ENCODE measurements around the gene HOOK1.
"Not testable (repeated sequence)": the region's sequence is repeated elsewhere in the genome, so short reads cannot be mapped to it uniquely, and the experiment has no call there.

HOOK1 gene

DNA sequence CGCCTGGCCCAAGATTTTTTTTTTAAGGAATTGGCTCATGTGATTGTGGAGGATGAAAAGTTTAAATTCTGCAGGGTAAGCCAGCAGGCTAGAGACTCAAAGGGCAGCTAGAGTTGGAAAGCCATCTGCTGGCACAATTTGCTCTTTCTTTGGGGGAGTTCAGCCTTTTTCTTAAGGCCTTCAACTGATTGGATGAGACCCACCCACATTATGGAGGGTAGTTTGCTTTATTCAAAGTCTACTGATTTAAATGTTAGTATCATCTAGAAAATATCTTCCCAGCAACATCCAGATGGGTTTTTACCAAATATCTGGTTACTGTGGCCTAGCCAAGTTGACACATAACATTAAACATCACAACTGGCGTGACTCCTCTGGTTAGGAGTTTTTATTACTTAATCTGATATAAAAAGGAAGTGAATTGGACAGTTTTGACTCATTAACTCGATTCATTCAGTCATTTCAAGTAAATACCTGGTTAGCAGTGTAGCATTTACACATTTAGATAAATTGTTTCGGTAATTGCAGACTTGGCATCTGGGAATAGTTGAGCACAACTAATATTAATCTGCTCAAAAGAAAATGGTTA, 12.4 kb downstream of the HOOK1 start:
- no peak for DNase-seq

DNA sequence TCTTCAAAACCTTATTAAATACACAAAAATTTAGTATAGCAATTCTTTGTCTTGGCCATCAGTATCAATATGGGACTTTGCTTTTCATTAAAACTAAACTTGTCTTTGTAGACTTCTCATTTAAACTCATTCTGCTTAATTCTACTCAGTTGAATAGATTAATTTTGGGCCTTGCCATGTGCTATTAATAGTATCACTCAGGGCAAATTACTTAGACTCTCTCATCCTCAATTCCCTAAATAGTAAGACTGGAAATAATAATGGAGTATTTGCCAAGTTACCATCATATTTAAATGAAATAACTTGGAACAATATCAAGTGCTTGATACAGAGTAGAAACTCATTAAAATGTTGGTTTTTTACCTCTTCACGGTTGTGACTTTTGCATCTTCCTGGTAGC, 13.4 kb downstream of the HOOK1 start:
- DNase-seq = no peak

DNA sequence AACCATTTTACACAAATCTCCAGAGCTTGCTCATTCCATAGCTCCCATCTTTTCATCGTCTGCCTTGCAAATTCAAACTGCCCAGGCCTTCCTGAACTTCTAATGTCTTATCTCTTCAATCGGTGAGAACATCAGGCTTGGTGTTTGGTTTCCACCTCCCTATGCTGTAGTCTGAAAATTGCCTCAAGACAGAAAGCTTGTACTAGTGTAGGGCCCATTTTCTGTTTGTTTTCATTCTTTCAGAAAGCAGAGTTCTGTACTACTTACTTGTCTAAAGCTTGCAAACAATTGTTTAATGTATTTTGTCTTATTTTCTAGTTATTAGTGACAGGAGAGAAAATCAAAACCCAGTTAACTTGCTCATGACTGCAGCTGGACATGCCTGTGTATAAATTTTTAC, 16.8 kb downstream of the HOOK1 start:
- no peak for DNase-seq

DNA sequence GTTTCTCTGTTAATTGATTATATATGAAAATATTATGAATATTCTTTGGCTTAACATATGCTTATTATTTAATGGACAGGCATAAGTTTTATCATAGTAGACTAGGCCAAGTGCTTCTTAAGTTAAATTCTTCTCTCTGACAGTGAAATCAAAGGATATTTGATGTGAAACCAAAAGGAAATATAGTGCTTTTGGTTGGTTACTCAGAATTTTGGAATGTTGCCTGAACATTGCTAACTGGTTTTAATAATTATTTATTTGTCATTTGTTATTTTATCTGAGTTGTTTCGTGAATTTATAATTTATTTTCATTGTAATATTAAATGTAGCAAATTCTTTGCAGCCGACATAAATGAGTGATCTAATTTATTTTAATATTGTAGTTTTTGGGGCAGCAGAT, 18.3 kb downstream of the HOOK1 start:
- no peak for DNase-seq

DNA sequence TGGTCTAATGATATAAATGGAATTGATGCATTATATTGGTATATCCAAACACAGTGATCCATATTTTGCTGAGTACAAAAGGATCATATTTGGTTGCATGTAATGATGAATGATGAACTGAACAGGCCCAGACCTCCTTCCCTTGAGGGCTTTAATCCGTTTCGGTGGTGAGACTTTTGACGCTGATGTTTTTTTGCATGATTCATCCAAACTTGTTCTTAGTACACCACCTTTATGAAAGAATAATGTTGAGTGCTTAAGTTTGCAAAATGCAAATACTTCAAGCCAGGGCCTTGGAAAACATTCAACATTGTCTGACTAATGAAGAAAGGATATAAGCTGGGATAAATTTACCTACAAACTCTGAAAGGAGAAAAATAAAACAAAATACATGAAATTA, 19.2 kb downstream of the HOOK1 start:
- DNase-seq = no peak

DNA sequence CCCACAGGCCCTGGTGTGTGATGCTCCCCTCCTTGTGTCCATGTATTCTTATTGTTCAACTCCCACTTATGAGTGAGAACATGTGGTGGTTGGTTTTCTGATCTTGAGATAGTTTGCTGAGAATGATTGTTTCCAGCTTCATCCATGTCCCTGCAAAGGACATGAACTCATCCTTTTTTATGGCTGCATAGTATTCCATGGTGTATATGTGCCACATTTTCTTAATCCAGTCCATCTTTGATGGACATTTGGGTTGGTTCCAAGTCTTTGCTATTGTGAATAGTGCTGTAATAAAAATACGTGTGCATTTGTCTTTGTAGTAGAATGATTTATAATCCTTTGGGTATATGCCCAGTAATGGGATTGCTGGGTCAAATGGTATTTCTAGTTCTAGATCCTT, 23.1 kb downstream of the HOOK1 start:
- DNase-seq = not testable (repeated sequence)

DNA sequence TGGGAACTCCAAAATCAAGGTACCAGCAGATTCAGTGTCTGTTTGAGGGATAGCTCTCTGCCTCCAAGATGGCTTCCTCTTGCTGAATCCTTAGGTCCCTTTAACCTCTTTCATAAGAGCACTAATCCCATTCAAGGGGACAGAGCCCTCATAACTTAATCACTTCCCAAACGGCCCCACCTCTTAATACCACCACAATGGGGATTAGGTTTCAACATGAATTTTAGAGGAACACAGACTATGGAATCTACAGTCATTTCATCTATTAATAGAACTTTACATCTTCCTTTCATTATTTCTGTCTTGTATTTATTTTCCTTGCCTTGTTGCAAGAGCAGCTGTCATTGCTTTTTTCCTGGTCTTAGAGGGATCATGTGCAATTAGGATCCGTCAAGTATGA, 30.3 kb downstream of the HOOK1 start:
- DNase-seq = no peak

DNA sequence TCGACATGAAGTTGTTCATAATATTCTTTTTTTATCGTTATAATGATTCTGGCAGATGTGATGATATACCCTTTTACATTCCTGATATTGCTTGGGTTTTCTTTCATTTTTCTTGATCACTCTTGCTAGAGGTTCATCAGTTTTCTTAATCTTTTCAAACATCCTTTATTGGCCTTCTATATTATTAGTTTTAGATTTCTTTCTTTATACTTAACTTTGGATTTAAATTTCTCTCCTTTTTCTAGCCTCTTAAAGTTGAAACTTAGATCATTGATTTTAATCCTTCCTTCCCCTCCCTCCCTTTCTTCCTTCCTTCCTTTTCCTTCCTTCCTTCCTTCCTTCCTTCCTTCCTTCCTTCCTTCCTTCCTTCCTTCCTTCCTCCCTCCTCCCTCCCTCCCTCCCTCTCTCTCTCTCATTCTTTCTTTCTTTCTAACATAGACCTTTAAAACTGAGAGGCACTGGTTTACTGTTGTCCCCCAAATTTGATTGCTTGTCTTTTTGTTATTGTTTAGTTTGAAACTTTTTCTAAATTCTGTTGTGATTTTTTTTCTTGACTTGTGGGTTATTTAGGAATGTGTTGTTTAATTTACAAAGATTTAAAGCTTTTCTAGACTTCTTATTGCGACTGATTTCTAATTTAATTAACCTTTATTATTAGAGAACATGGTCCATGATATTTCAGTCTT, 31.6 kb downstream of the HOOK1 start:
- DNase-seq = no peak

DNA sequence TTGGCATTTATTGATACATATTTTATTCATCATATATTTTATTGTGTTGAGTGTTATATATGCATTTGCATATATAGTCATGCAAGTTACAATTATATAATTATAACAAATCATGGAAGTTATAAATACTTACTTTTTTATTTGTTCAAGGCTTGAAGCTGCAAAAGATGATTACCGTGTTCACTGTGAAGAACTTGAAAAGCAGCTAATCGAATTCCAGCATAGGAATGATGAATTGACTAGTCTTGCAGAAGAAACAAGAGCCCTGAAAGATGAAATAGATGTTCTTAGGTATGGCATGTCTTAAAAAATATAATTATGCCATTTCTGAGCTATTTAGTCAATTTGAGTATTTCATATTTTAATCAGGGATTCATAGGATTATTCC, 32.1 kb downstream of the HOOK1 start:
- no peak for DNase-seq

DNA sequence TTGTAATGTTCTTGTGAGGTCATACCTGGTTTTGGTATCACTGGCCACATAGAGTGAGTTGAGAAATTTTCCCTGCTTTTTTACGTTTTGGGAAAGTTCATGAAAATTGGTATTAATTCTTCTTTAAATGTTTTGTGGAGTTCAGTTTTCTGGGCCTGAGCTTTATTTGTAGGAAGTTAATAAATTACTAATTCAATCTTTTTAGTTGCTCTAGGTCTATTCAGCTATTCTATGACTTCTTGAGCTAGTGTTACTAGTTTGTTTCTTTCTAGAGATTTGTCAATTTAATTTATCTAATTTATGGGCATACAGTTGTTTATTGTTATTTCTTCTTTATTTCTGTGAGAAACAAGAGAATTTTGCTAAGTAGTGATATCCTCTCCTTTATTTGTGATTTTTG, 37.4 kb downstream of the HOOK1 start:
- no peak for DNase-seq

DNA sequence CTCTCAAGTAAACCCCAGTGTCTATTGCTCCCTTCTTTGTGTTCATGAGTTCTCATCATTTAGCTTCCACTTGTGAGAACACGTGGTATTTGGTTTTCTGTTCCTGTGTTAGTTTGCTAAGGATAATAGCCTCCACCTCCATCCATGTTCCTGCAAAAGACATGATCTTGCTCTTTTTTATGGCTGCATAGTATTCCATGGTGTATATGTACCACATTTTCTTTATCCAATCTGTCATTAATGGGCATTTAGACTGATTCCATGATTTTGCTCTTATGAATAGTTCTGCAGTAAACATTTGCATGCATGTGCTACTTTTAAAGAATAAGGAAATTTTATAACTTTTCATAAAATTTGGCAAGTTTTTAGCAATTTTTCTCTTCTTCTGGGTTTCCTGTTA, 40.5 kb downstream of the HOOK1 start:
- not testable (repeated sequence) for DNase-seq

DNA sequence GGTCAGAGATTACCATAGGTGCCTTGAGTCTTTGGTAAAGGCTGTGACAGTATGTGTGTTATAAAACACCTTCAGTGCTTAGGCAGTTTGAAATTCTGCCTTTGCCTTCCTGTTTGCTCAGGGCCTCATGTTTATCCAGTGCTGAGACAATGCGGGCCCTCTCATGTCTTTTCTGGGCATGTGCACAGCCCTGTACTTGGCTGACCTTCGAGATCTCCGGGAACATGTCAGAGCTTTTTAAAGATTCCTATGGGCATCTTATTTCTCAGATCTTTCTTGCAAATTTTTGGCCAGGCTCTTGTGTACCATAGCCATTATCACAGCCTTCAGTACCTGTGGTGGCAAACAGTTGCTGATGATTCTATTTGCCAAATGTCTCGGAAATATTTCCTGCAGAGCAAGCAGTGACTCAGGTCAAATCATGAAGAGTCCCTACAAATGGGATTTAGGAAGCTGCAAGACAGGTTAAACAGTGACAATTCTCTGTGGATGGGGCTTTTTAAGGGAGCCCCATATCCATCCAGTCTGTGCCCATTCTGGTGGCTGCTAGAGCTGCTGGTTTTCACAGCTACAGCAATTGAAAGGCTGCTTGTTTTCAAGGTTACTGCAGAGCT, 42.1 kb downstream of the HOOK1 start:
- DNase-seq = no peak

DNA sequence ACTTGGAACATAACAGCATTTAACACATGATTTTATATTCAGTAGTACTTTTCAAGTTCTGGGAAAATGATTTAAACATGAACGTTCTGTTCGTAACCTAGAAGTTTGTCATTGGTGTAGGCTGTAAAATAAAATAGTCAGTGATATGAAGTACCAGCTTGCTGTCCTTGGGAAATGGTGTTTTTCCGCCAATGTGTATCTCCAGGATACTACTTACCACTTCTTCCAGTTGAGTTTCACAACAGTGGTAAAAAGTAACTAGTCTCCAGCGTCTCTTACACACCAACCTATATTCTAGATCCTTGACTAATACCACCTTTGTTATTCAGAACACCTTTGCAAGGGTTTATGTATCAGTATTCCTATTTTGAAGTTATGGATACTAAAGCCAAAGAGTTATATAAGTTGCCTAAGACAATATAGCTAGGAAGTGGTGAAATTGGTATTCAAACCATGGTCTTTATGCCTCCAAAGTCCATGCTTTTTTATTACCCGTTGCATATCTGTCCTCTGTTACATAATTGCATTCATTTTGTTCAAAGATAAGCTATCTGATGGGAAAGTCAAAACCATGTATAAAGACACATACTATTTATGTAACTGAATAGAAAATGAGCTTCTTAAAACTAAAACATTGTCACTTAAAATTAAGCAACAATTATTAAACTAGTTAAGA, 43.1 kb downstream of the HOOK1 start:
- no peak for DNase-seq

DNA sequence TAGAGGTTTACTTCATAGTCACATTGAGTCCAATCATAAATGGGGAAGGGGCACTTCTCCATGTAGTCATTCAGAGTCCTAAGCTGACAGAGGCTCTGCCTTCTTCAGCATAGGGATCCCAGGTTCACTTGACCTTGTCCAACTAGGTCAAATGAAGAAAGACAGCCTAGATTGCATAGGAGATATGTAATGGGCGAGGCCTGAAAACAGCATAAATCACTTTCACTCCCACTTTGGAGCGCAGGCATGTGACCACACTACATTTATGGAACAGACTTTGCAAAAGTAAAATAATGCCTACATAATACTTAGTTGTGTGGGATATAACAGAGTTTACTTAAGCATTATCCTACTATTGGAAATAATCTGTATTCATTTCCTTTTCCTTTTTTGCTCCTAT, 51.7 kb downstream of the HOOK1 start:
- DNase-seq = no peak

DNA sequence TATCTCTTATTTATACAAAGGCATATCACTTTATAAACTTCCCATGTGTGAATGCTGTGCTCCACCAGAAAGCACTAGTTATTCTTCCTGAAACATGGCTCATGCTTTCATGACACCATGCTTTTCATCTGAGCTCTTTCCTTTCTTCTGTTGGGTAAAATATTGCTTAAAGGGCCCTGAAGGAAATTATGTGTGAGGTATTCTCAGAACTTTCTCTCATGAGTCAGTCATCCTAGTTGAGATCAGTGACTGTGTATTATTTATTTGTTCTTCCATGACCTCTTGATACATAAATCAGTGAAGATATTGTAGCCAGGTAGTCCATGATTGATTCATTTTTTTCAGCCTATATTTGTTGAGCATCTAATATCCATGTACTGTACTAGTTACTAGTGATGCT, 57.0 kb downstream of the HOOK1 start:
- no peak for DNase-seq

DNA sequence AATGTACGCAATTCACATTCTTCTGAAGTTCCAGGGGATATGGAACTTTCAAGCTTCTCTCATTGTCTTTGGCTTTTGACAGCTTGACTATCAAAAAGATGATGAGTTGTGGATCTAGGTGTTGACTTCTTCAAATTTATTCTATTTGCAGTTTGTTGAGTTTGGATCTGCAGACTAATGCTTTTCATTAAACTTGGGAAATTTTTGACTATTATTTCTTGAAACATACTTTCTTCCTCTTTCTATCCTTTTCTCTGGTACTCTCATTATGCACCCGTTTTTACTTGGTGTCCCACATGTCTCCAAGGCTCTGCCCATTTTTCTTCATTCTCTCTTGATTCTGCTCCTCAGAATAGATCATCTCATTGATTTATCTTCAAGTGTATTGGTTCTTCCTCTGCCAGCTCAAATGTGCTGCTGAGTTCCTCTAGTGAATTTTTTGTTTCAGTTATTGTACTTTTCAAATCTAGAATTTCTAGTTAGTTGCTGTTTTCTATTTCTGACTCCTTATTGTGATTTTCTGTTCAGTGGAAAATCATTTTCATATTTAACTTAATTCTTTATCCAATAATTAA, 62.4 kb downstream of the HOOK1 start:
- no peak for DNase-seq

DNA sequence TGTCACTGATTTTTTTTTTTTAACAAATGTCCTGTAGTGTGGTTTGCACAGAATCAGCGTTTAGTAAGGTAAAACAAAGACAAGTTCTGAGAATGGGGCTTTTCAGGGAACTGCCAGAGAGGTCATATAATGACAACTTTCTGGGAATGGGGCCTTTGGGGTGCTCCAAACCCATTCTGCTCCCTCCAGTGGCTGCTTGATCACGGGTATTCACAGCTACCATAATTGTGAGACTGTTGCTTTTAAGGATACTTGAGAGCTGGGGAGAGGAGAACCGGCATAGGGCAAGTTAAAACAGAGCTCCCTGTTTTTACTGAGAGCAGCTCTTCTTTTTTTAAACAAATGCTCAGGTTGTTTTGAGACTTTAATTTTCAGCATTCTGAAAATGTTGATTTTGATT, 63.6 kb downstream of the HOOK1 start:
- no peak for DNase-seq

DNA sequence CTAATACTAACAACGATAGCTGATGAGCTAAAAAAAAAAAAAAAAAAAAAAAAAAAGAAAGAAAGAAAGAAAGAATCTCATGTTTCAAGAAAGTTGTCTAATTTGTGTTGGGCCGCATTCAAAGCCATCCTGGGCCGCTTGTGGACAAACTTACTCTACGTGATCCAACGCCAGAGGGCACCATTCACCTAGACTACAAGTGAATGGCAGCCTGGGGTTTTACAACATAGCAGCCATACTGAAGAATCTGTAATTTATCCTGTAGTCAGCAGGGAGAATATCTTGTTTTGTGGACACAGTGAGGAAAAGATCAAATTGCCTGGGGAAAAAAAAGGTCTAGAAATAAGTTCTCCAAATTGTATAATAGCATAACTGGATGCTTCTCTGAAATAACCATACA, 64.8 kb downstream of the HOOK1 start:
- peak; percentile 45 to 61 (median 53) for DNase-seq

DNA sequence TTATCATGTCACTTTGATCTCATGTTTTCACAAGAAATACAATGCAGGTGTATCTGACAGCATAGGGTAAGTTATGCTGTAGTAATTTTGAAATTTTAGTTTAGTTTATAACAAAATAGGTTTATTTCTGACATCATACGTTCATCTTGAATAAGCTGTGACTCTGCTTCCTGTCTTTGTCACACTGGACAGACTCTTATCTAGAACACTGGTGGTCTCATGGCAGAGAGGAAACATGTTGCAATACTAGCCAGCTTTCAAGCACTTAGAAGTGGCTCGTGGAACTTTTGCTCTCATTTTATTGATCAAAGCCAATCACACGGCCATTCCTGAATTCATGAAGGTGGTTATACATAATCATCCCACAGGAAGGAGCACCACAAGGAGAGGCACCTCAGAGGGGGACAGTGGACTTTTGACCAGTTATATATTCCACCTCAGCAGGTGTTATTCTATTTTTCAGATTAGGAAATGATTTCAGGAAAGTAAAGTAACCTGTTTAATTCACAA, 65.3 kb downstream of the HOOK1 start:
- no peak for DNase-seq

DNA sequence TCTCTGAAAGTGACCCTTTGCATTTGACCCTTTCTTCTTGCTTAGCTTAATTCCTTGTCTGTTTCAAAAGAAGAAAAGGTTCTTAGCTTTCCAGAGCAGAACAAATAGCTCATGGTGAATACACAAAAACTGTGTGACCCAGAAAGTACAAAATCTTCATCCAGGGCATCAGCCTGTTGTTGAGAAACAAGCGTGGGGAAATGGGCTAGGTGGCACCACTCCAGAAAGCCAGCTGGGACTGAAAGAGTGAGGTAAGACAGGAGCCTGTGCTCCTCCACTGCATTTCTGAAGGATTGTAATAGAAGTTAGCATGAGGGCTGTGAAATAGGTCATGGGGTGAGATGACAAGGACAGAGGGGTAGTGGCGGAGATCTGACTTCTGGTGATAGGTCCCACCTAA, 66.0 kb downstream of the HOOK1 start:
- DNase-seq = no peak

DNA sequence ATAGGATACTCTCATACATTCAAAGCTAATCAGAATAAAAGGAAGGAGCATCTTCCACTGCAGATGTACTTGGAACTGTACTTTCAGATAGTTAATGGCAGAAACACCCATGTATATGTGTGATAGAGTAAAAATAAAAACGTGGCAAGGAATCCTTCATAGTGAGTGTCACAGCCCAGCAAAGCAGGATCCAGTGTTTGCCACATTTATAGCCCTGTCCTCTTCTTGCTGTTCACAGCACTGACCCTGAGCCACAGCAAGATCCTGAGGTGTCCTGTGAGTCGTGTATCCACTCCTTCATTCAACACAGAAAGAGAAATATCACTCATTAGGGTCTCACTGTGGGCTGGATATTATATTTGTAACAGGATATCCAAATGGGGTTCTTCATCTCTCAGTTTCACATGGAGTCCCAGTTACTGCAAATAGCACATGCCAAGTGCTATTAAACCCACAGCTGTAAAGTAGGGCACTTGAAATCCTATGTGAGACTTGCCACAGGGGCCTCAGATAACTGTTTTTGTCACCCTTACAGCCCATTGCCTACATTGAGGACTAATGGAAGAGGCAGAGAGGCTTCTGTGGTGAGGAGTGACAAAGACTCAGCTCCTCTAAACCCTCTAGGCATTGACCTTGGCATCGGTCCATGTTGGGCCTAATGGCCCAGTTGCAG, 70.5 kb downstream of the HOOK1 start:
- DNase-seq = no peak

DNA sequence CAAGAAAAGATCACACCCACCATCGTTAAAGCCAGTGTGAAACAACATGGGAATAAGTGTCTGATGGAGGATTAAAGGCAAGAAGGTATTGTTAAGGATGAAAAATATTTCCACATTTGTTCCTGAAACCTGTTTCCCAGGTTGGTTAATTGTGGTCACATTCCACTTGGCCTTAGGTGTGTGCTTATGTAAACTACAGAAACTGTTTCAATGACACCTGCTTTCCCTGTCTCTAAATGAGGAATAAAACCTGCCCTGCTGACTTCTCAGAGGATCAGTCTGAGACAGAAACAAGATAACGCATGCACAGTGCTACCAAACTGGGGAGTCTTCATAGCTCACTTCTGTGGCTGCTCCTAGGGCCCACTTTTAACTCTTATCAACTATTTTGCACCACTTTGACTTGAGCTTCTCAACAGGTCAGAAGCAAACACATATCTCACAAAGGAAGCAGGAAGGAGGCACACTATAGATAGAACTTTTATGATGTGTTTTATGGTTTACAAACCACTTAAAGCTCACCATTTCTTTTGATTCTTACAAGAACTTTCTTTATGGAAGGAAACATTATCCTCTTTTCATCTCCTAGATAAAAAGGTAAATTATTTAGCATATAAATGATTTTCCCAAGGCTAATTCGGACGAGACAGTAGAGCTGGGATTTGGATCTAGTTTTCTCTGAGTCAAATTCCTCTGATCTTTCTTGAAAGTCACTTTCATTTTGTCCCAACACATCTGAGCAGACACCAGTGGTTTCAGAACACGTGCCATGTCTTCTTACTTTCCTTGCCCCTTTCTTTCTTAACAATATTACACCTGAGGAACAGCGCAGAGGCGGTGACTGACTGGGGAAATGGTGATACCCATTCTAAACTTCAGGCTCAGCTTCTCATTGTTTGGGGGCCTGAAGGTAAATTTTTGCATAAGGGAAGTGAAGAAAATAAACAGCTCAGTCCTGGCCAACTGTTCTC, 78.4 kb downstream of the HOOK1 start:
- no peak for DNase-seq
